Measurements from ENCODE around the gene PCK1. TPM values are rescaled to one million over a fixed set of nuclear protein-coding genes. Genes with fewer than 3 reads are reported as not detected.

The PCK1 gene
- total RNA-seq, 1 experiment from 2014 or later: not detected

- H4K20me1 ChIP-seq (ENCODE audit: control insufficient read depth, insufficient read depth, insufficient read length): no peaks in the 10 kb centered on the region
- H2AFZ ChIP-seq (ENCODE audit: low read length): no peak overlapping the region
- no peak overlapping the region for H4K8ac ChIP-seq (replicated peaks; ENCODE audit: insufficient read length, low read depth, low read length)
- Mint-ChIP-seq H3K36me3 (ENCODE audit: insufficient read depth in 1 of 3, low read depth in 3 of 3) (no peaks in the 10 kb centered on the region; a peak in 1 of 7 replicates), H3K27ac (no peak overlapping the region), H3K4me1 (peaks cover 7 to 8% of the 10 kb centered on the region in 2 experiments), H3K27me3 (ENCODE audit: low read depth) (peaks cover 16% of the 10 kb centered on the region), H3K4me3 (no peak overlapping the region), H3K9me3 (no peaks in the 10 kb centered on the region; a peak in 1 of 5 replicates)
- no peaks in the 10 kb centered on the region for H3K79me2 ChIP-seq (ENCODE audit: insufficient read depth, low read length)
- H3K4me1 ChIP-seq (ENCODE audit: insufficient read depth, low read length): no peaks in the 10 kb centered on the region
- H3K27me3 ChIP-seq (ENCODE audit: insufficient read depth, low read length): no peaks in the 10 kb centered on the region
- no peak overlapping the region for H3K4me2 ChIP-seq (ENCODE audit: insufficient read depth, insufficient read length, low read length)
- no peak overlapping the region for H2BK120ac ChIP-seq (ENCODE audit: low read depth, low read length, poor library complexity, severe bottlenecking)
- H2BK12ac ChIP-seq (ENCODE audit: insufficient read length, low read depth, low read length): no peak overlapping the region
- no peak overlapping the region for H2BK15ac ChIP-seq (ENCODE audit: low read depth, low read length)
- H3K23me2 ChIP-seq (ENCODE audit: insufficient read length, low read depth, low read length, poor library complexity, severe bottlenecking): no peaks in the 10 kb centered on the region
- H3K4ac ChIP-seq (ENCODE audit: low read depth, low read length): no peak overlapping the region
- H3K23ac ChIP-seq (ENCODE audit: insufficient read length, low read depth, low read length): no peak overlapping the region
- no peak overlapping the region for H3T11ph ChIP-seq (ENCODE audit: low read length)
- WGBS (ENCODE audit: extremely low coverage, insufficient read length, low lambda C conversion rate): no CpG with 5 or more reads among the region's 3 CpGs
- no peak overlapping the region for H2AK5ac ChIP-seq (ENCODE audit: insufficient read length, low read length)
- no peak overlapping the region for H4K91ac ChIP-seq (ENCODE audit: insufficient read length, low read depth, low read length)
- H3K27ac ChIP-seq (ENCODE audit: insufficient read length, low read depth, low read length): no peak overlapping the region
- no peak overlapping the region for H3K18ac ChIP-seq (ENCODE audit: insufficient read length, low read depth, low read length)
- no peak overlapping the region for H3K56ac ChIP-seq (ENCODE audit: insufficient read length, low read depth, low read length)
- no peak overlapping the region for H3K9ac ChIP-seq (ENCODE audit: extremely low read depth, insufficient read length, low read length)
- H3K14ac ChIP-seq (ENCODE audit: insufficient read depth, low read length): no peak overlapping the region
- H3K79me1 ChIP-seq (ENCODE audit: insufficient read depth, low read depth, low read length, poor library complexity, severe bottlenecking): no peaks in the 10 kb centered on the region
- no peak for TF ChIP-seq CTCF (conservative IDR thresholded peaks at IDR 0.05)
- H3K9me3 ChIP-seq (ENCODE audit: control insufficient read depth, low read depth, low read length): no peaks in the 10 kb centered on the region
- DNase-seq: no peak
- H2BK5ac ChIP-seq (ENCODE audit: insufficient read length, low read length): no peak overlapping the region
- no peak overlapping the region for H4K5ac ChIP-seq (ENCODE audit: insufficient read length, low read depth, low read length)
- H2BK20ac ChIP-seq (ENCODE audit: low read depth, low read length, poor library complexity, severe bottlenecking): no peak overlapping the region
Measured at GRCh38 chr20:57556980-57557274, 4.0 kb upstream of the PCK1 start.

All from H9 (cell line).